H1 (cell line): Measurements from ENCODE around the gene PEAK1. TPM values are rescaled to one million over a fixed set of nuclear protein-coding genes. Genes with fewer than 3 reads are reported as not detected.

Source experiments
- ATF3 ChIP-seq: IDR thresholded peaks from 2 replicates; pipeline ENCODE4 v1.6.1; 2011; ENCODE audit warnings: low read depth, mild to moderate bottlenecking, low read length; ENCODE audit not compliant: insufficient read depth
- NRF1 ChIP-seq: IDR thresholded peaks from 2 replicates; pipeline ENCODE4 v1.6.1; 2011; ENCODE audit warnings: mild to moderate bottlenecking, low read depth, low read length, improper control_type of control experiment
- SP2 ChIP-seq: IDR thresholded peaks from 2 replicates; pipeline ENCODE4 v1.6.1; 2012; ENCODE audit warnings: mild to moderate bottlenecking, low read length, inconsistent platforms
- polyA plus RNA-seq, 7 experiments: library from polyadenylated mRNA; depleted of rRNA in 3 of 7; stranded (reverse) in 5 of 7; unstranded in 2 of 7; fragments of >200 nt in 5 of 7; fragments of 200-250 nt in 2 of 7; gene quantifications; 1 replicate in 5 of 7; 2 replicates in 1 of 7; 4 replicates in 1 of 7; pipeline versions ENCODE4 v1.2.1 to v1.2.3, GENCODE V29; 2011 to 2013; ENCODE audit warnings: missing spikeins in 2 of 7, mixed read lengths in 2 of 7
- total RNA-seq: library from RNA; stranded (reverse); fragmentation: NEBNext Ultra II Directional; extraction: Animal tissue kit (Norgen Biotek cat#: 25700); gene quantifications from 2 replicates; pipeline ENCODE4 v1.2.1, GENCODE V29; 2021

PEAK1 gene
- total and polyA plus RNA-seq, 2 of the 8 experiments (the other 6 are each of a cell fraction or from before 2014, with no cell fraction given): 8.8 to 44.8 TPM

GRCh38 chr15:77143191-77143590 is 276.7 kb downstream of the PEAK1 start (continued):
- TF ChIP-seq ATF3: no peak
- TF ChIP-seq NRF1: no peak
- no peak for TF ChIP-seq SP2
